Femur (tissue), 1 donor: ENCODE results near the gene GFPT1.
A peak's percentile ranks its signal among the peaks of the same experiment; 100 is the strongest.

Experiments used
- DNase-seq: peaks from one replicate; pipeline ENCODE4 v3.0.0-alpha.2; 2017

The GFPT1 gene

GRCh38 chr2:69315160-69315761 is 71.8 kb downstream of the GFPT1 start:
- no peak for DNase-seq

DNA sequence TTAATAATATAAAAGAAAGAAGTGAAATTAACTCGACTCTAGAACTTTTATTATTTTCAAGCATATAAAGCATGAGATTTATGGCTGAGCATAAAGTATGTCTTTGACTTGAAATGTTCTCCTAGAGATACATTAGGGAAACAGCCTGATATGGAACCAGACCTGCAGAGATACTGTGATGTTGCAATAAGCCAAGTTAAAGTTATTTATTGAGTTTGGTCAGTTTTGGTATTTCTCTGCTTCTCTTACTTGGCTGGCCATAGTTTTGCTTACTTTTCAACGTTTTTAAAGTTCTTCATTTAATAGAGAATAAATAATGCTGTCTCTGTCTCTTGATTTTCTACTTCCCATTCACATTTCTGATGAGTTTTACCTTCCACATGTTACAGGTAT is 76.0 kb downstream of the GFPT1 start:
- no peak for DNase-seq

DNA sequence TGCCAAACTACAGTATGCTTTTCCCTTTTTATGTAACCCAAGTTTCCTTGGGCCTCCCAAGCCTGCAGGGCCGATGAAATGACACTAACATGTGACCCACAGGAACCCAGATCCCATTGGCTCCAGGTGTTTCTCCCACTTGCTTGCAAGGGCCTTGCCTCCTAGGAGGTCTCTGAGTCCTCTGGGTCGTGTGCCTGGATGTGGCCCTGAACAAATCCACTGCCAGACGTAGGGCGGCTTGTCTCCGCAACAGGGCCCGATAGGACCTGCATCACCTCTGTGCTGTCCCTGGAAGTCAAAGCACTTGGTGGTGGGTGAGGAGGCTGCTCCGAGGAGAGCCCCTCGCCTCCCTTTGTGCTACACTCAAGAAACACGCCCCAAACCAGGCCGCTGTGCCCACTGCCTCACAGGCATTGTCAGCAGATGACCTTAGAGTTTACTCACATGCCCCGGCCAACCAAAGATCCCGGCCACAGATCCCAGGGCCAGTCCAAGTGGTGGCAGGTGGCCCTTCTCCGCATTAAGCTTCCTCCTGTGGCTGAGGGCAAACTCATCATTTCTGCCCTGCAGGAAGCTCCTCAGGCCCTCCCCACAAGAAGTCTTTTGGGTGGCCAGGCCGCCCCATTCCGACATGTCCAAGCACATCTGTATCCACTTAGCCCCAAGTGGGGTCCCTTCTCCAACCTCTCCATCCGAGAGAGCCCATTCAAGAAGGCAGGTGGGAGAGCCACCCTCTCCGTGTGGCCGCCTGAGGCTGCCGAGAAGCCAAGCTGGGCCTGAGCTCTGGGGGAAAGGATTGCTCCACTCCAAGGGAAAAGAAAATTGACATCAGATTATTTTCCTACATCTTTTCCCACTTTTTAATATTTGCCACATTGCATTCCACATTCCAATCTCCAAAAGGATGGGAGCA is 76.7 kb downstream of the GFPT1 start:
- DNase-seq, result peak; percentile 36

GRCh38 chr2:69309351-69310110 is 77.5 kb downstream of the GFPT1 start:
- peak; percentile 90 for DNase-seq

GRCh38 chr2:69308338-69308737 is 78.7 kb downstream of the GFPT1 start:
- DNase-seq, result no peak

GRCh38 chr2:69307579-69308064 is 79.4 kb downstream of the GFPT1 start:
- no peak for DNase-seq

DNA sequence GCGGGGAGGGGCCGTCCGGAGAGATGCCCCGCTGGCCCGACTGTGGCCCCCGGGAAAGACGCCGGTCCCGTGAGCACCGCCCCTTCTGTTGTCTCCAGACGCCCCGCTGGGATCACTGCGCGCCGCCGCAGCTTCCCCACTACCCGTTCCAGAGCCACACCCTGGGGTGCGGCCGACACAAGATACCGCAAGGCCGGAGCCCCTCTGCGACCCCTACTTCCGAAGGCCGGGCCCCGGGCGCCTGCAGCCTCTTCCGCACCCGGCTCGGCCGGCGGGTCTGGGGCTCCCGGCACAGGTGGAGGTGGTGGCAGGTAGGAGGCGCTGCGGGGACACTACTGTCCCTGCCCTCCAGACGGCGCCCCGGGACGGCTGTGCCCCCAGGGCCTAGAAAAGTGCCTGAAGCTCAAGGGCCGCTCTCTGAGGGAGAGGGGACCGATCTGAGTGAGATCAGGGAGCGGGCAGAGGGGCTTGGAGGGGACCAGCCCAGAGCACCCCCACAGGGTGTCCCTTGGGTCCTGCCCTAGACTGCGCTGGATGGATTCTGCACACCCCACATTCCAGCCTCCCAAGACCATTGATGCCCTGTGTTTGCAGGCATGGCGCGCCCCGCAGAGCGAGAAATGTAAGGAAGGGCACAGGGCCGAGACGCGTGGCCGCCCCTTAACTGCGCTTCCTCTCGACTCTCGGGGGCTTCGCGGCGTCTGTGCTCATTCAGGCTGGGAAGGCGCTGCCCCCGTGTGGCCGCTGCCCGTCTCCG is 80.0 kb downstream of the GFPT1 start:
- peak; percentile 95 for DNase-seq

DNA sequence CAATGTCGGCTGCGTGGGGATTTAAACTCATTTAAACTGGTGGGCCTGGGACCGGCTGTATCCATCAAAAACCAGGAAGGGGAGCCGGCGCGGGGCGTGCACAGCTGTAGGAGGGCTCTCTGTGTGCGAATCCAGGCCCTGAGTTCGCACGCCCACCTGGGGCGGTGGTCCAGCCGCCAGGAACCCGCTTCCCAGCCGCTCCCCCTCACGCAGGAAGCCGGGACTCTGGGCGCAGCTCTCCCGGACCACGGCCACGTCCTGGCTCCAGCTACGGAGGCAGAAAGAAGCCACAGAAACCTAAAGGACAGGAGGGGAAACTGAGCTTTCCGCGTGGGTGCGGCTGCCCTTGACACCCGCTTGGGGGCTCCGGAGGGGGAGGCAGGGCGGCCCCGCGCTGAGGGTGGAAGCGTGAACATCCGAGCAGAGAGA is 80.6 kb downstream of the GFPT1 start:
- peak; percentile 86 for DNase-seq

DNA sequence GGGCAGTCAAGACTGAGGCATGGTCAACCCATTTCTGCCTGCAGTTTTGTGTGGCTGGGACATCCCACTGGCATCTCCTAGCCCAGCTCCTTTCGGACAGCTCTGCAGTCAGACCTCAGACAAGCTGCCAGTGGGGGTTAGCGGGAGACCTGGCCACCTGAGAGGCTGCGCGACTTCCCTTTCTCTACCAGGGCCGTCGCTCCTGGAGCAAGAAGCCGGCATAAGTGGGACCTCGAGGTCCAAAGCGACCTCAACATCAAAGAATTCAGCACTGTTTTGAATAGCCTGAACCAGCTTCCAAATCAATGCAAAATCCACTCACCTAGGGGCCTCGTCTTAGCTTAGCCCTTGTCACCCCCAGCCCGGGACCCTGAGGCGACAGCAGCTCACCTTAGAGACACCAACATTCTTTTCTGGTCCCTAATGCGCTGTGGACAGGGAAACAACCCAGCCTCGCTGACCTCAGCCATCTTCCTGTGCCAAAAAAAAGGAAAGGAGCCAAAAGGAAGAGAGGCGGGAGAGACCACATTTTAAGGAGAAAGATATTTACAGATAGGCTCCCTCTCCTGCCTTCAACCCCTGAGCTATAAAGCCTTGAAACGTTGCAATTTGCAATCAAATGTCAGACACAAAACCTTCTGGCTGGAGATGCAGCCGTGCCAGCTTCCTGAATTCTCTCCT is 81.2 kb downstream of the GFPT1 start:
- DNase-seq, result peak; percentile 46

DNA sequence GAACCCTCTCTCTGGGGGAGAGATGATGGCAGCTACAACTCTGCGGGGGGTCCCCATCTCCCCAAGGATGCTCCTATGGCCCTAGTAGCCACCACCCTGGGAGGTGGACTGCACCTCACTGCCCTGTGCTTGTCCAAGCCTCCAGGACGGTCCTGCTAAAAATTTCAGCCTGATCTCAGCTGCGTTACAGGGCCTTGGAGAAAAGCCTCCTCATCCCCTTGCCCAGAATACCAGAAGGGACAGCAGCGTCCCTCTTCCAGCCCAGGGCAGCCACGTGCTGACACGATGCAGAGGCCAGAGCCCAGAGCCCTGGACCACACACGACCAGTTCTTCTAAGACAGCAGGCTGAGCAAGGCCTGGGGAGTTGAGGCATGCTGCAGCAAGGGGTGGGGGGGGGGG is 81.9 kb downstream of the GFPT1 start:
- no peak for DNase-seq

GRCh38 chr2:69304656-69305055 is 82.4 kb downstream of the GFPT1 start:
- DNase-seq, result no peak

DNA sequence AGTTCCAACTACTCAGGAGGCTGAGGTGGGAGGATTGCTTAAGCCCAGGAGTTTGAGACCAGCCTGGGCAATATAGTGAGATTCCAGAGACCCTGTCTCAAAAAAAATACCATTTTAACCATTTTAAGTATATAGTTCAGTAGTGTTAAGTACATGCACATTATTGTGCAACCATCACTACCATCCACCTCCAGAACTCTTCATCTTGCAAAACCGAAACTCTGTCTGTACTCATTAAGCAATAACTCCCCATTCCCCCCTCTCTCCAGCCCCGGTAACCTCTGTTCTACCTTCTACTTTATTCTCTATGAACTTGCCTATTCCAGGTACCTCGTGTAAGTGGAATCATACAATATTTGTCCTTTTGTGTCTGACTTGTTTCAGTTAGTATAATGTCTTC is 86.4 kb downstream of the GFPT1 start:
- no peak for DNase-seq

DNA sequence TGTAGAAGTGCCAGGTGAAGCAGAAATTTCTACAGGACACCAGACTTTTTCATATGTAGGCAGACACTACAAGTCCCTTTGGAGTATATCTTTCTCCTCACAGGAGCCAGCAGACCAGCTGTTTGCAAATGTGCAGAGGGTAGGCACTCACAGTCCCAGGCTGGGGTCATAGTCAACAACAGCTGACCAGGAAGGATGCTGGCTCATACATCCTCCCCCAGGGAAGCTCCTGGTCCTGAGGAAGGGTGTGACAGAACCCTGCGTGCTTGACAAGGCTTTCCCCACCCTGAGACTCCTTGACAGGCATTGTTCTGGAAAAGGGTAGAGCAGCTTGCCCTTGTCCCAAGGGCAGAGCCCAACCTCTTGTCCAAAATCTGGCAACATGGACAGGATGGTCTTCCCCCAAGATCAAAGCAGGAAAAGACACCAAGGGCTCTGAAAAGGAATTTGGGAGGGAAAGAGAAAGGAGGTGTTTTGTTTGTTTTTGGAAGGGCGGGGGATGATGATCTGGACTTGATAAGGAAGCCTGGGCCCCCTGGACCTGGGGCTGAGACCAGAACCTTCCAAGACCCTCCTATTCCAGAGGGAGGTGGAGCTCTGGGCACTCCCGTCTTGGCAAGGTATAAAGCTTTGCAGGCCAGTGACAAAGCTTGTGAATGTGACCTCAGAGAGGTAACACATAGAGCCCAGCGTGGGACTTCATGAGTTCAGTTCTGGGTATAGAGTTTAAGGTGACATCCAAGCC is 87.1 kb downstream of the GFPT1 start:
- DNase-seq, result no peak

DNA sequence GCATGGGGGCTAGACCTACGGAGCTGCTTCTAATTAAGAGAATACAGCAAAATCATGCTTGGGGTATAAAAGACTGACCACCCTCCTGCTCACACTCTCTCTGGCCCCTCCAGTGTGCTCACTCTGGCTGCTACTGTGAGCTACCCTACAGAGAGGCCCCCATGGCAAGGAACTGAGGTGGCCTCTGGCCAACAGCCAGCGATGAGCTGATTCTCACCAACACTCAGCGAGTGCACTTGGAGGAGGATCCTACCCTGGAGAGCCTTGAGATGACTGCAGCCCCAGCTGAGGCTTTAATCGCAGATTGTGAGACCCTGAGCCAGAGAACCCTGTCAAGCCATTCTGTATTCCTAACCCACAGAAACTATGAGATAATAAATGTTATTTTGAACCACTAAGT is 88.2 kb downstream of the GFPT1 start:
- DNase-seq, result peak; percentile 56

DNA sequence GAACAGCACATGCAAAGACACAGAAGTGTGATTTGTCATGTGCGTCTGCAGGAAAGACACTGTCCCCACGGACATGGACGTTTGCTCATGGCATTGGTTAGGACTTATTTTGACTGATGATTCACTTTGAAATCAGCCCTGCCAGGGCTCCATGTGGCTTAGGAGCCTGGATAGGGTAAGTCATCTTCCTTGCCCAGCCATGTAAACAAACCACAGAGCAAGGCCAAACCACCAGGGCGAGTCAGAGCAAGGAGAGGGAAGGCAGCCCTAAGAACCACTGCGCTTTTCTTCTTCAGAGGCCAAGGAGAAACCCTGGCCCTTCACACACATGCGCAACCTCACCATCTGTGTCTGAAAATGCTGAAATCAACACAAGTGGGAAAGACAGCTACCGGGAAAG is 88.8 kb downstream of the GFPT1 start:
- DNase-seq, result peak; percentile 45

- no peak for DNase-seq
Observed at GRCh38 chr2:69297216-69297615, 89.8 kb downstream of the GFPT1 start.

GRCh38 chr2:69296421-69296820 is 90.6 kb downstream of the GFPT1 start:
- DNase-seq, result no peak

- DNase-seq, result no peak
Observed at GRCh38 chr2:69292256-69292655, 94.8 kb downstream of the GFPT1 start.

- DNase-seq, result no peak
Observed at GRCh38 chr2:69291721-69292120, 95.3 kb downstream of the GFPT1 start.

DNA sequence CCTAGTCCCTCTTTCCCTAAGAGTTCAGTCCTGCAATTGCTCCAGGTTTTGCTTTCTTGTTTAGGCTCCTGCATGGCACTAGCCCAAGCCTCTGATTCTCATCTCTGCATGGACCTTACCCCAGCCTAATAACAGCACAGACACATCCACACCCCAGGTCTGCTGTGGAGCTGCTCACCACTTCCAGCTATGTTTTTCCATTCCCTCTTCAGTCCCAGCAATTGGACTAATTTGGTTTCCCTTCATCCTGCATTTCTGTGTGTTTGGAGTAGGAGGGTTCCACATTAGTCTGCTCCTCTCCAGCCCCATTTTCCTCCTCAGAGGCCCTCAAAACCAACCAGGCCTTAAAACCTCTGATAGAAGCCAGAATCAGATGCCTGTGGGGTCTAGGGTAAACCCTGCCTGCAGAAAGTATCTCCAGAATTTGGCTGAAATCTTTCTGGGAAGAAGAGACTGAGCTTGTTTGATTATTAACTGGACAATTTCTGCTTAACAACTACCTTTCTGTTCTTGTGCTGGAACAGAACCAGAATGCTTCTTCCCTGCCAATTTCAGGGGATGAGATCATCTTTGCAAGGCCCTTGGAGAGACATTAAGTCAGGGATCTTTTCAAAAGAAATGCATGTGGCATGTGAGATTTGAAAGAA is 95.9 kb downstream of the GFPT1 start:
- DNase-seq, result peak; percentile 73

GRCh38 chr2:69288429-69288828 is 98.6 kb downstream of the GFPT1 start:
- DNase-seq, result no peak
